ENCODE data around the gene MRPS14.
"Not testable (repeated sequence)": the region's sequence is repeated elsewhere in the genome, so short reads cannot be mapped to it uniquely, and the experiment has no call there.

MRPS14 gene

DNA sequence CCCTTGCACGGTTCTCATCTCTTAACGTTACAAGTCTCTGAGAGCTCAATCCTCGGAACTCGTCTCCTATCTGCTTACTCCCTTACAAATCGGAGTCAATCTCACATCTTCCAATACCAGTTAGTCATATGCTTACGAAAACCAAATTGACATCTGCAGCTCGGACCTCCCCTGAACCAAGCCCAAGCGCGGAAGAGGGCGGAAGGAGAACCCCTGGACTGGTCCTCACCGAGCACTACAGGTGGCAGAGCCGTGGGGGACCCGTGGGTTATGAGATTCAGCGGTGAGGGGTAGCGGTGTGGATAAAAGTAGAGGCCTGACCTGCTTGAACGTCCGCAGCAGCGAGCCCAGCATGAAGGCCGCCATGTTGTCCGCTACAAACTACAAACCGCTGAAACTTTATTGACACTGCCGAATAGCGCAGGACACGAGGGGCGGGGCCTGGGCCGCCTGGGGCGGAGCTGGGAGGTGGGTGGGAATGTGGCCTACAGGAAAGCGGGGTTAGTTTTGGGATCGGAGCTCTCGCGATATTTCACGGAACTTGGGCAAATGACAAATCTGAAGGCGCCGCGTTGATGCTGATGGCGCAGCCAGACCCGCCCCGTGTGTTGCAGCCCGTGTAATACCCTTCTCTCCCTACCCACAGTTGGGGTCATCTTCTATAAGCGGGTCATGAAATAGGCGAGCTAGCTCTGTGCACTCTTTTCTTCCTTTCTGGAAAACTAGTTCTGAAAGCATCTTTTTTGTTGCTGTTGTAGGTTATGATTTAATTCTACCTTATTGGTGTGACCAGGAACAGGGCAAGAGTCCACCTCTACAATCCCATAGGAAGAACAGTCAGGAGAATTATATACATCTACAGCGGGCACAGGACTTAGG is at the start of gene MRPS14:
MRPS14 (minus strand) TSS at position 383 of the 879 bp plus-strand sequence; CDS start at position 366, 17 bp downstream.
- DNase-seq (ENCODE audit: low read depth), result peak; percentile 97

GRCh38 chr1:175072099-175072951 is 49.1 kb upstream of the MRPS14 start:
- DNase-seq (ENCODE audit: low read depth), result no peak

DNA sequence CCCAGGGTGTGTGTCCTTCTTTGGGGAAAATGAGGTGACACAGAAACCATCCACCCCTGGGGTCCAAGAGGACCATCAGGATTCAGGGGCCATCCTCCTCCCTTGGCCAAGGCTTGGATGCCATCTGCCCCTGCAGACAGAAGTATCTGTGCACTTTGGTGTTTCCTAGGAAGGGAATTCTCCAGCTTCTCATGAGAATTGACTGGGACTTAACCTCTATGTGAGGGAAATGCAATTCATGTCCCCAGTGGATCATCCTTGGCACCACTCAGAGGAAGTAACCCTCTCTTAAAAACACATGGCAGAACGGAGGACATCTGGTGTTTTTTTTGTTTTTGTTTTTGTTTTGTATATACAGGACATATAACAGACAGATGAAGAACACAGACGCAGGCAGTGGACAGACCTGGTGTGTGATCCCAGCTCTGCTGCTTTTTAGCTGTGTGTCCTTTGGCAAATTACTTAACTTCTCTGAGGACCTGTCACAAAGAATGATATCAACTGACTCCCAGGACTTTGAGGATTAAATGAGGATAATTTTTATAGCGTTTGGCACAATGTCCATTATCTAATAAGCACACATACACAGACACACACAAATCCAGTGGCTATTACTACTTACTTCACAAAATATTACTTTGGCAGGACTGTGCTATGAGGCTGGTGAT is 48.2 kb upstream of the MRPS14 start:
- DNase-seq (ENCODE audit: low read depth), result no peak

GRCh38 chr1:175070818-175071217 is 47.6 kb upstream of the MRPS14 start:
- no peak for DNase-seq (ENCODE audit: low read depth)

GRCh38 chr1:175067362-175068106 is 44.3 kb upstream of the MRPS14 start, which contains the start of gene TNN:
TNN (plus strand) TSS chr1:175067833; CDS start chr1:175077419, 9,586 bp downstream.
- no peak for DNase-seq (ENCODE audit: low read depth)

DNA sequence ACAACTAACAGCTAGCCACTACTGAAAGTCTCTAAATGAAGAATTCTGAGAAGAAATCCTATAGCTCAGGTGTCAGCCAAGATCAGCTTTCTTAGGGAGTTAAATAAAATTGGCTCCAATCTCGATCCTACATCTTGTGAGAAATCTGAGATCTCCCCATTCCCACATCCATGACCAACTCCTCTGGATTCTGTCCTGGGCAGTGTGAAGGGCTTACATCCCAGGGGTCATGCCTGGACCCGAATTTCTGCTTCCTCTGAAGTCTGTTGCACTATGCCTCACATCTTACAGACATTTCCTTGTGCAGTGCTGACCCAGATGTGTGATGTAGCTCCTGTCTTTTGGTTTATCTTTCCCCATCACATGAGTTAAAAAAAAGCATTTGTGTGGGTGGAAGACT is 39.6 kb upstream of the MRPS14 start:
- no peak for DNase-seq (ENCODE audit: low read depth)

DNA sequence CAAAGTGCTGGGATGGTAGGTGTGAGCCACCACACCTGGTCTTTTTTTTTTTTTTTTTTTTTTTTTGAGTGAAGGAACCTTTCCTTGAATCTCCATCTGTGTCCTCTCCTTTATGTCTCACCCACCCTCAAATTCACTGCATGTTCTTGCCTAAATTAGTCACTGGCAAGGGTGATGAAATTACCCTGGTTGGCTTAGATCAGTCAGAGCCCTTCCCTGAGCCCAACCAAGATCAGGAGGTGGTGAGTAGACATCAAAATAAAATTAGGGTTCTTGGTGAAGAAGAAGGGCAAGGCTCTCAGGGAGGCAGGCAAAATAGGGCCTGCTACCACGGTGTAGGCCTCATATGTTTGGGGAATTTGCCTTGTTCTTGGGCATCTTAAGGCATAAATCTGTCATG is 39.1 kb upstream of the MRPS14 start:
- no peak for DNase-seq (ENCODE audit: low read depth)

DNA sequence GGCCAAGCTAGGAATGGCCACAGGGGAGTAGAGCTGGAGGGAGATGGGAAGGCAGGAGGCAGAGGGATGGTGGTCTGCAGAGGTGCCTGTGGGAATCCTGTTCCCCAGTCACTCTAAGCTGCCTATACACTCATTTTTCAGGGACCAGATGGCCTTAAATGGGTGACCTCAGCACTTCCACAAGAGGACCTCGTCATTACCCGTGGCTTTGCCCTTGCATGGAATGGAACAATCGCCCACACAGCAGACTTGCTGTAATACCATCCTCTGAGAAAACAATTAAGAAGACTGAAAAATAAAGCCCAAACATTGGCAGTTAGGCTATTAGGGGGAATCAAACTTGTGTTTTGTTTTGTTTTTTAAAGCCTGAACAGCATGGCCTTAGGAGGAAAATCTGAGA is 31.5 kb upstream of the MRPS14 start:
- no peak for DNase-seq (ENCODE audit: low read depth)

DNA sequence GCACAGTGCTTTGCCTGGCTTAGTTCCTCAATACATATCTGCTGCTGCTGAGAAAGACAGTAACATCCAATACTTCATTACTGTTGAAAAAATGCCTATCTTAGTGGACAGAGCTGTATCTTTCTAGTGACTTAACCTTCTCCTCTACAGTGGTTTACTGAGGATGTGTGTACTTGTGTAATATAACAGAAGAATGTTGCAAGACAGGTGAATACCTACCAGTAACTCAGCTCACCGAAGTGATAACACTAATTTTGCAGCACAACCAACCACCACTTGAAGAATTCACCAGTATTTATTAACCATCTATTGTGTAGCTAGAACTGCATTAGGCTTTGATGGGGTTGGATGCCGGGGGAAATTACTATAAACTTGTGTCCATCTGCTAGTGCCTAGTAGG is 27.8 kb upstream of the MRPS14 start:
- DNase-seq (ENCODE audit: low read depth), result no peak

GRCh38 chr1:175045519-175045918 is 22.3 kb upstream of the MRPS14 start:
- no peak for DNase-seq (ENCODE audit: low read depth)

- DNase-seq (ENCODE audit: low read depth), result no peak
These were observed 21.9 kb upstream of the MRPS14 start for GRCh38 chr1:175045097-175045496.

DNA sequence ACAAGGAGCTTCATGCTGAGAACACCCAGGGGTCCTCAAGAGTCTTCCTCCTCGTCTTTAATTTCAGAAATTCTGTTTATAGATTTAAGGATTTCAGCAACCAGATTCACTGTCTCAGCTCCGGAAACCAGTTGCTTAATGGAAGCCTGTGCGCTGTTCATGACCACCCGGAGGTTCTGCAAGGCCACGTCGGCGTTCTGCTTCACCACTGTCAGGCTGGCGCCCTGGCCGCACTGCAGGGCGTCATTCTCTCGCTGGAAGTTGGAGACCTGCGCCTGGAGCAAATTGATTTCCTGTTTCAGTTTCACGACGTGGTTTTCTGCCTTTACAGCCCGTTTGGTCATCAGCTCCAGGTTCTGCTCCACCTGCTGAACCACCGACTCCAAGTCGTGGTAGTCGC is 21.4 kb upstream of the MRPS14 start:
- not testable (repeated sequence) for DNase-seq (ENCODE audit: low read depth)

DNA sequence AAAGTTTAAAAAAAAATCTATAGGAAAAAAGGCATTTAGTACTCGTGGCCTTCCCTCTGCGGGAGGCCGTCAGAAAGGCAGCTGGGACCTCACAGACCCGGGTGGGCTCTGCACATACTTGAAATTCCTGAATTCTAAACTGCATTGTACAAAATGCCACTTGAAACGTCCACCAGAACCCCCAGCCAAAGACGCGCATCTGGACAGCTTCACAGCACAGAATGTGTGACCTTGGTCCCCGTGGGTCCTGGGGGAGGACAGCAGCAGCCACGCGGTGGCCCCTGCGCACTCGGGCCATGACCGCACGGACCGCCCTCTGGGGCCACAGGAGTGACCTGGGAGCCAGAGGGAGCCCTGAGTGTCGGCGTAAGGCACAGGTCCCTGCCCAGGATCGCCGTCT is 20.6 kb upstream of the MRPS14 start:
- no peak for DNase-seq (ENCODE audit: low read depth)

DNA sequence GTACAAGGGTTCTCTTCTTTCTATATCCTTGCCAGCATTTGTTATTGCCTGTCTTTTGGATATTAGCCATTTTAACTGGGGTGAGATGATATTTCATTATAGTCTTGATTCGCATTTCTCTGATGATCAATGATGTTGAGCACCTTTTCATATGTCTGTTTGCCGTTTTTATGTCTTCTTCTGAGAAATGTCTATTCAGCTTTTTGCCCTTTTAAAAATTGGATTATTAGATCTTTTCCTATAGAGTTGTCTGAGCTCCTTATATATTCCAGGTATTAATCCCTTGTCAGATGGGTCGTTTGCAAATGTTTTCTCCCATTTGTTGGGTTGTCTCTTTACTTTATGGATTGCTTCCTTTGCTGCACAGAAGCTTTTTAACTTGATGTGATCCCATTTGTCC is 19.4 kb upstream of the MRPS14 start:
- DNase-seq (ENCODE audit: low read depth), result no peak

GRCh38 chr1:175040324-175040879 is 17.2 kb upstream of the MRPS14 start:
- no peak for DNase-seq (ENCODE audit: low read depth)

GRCh38 chr1:175037416-175037815 is 14.2 kb upstream of the MRPS14 start:
- no peak for DNase-seq (ENCODE audit: low read depth)

DNA sequence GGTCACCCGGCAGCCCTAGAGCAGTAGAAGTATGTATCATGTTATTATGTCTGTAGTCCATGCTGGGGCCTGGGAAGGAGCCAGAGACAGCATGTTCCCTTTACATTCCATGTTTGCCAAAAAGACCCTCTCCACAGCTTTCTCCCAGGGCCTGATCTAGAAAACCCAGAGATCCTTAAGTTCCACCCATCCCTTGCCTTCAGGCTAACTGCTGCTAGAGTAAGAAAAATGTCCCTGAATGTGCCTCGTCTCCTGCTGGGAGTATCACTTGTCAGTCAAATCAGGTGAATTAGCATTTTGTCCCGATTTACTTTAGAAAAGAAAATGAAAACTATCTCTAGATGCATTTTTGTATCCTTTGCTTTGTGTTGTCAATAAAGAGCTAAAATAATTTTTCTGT is 13.3 kb upstream of the MRPS14 start:
- DNase-seq (ENCODE audit: low read depth), result no peak

DNA sequence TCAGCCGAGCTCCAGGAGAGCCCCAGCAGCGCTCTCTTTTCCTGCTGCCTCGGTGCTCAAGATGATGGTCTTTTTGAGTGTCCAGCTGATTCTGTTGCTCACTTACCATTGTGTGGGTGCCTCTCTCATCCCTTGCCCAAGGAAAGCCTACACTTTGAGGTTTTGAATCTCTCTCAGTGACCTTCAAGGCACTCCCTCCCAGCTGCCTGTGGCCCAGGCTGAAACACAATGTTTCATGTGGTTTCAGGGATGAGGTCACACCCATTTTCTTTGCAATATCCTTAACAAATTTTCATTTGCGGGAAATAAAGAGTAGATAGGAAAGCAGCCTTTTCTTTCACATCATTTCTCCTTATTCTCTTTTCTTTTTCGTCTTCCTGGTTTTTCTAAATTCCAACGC is 12.6 kb upstream of the MRPS14 start:
- DNase-seq (ENCODE audit: low read depth), result no peak

DNA sequence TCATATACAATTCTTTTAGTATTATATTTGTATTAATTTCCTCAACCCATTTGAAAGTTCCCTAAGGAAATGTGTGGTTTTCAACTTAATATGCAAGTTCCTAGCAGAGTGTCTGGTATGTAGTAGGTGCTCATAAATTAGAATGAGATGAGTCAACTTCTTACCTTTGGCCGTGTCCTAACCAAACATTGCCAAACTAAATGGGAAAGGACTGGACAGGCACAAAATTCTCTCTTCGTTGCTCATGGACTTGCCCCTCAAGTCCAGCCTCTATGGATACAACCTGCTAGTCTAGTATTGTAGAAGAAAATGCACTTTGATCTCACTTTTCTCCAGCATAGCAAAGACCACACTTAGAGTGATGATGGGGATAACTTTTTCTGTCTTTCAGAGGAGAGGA is 11.6 kb upstream of the MRPS14 start:
- no peak for DNase-seq (ENCODE audit: low read depth)

DNA sequence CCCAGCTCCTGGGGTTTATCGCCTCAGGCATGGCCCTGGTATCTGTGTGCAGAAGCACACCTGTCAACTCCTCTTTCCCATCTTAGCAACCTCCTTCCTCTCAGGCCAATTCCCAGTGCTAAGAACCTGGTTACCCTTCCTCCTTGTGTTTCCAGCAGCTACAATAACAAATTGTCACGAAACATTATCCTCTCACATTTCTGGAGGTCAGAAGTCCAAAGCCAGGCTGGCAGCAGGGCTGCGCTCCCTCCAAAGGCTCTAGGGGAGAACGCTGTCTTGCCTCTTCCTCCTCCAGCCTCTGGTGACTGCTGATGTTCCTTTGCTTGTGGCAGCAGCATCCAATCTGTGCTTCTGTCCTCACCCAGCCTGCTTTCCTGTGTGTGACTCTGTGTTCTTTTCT is 10.7 kb upstream of the MRPS14 start:
- no peak for DNase-seq (ENCODE audit: low read depth)

DNA sequence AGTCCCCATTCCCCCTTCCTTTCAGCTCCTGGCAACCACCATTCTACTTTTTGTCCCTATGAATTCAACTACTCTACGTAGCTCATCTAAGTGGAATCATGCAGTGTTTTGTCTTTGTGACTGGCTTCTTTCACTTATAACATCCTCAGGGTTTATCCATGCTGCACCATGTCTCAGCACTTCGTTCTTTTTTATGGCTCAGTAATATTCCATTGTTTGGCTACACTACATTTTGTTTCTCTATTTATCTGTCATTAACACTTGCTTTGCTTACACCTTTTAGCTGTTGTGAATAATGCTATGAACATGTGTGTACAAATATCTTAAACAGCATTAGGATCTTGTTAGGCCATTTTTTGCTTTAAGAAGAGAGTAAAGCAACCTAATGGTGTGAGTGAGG is 1.5 kb upstream of the MRPS14 start:
- no peak for DNase-seq (ENCODE audit: low read depth)

DNA sequence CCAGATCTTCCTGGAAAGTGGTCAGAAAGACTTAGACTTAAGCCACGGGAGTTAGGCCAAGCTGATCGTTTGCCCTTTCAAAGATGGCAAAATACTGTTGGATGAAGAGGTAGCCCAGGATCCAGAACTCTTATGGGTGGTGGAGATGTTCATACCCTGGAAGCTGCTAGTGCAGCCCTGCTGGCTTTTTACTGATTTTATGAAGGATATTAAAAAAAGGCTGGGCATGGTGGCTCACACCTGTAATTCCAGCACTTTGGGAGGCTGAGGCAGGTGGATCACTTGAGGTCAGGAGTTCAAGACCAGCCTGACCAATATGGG is 657 bp upstream of the MRPS14 start:
- not testable (repeated sequence) for DNase-seq (ENCODE audit: low read depth)
